Mucosa of descending colon (tissue), 3 donors: ENCODE results near the gene MT1M. TPM values are rescaled to one million over a fixed set of nuclear protein-coding genes. Genes with fewer than 3 reads are reported as not detected.
A peak's percentile ranks its signal among the peaks of the same experiment; 100 is the strongest.
"Not testable (repeated sequence)": the region's sequence is repeated elsewhere in the genome, so short reads cannot be mapped to it uniquely, and the experiment has no call there.

Experiments used
- ATAC-seq: fragments of 200-7000 bp; cut with Tn5 transposase; one replicate; pipeline ENCODE4 v1.9.1; 2020; ENCODE audit warnings: mild to moderate bottlenecking, moderate library complexity
- DNase-seq, 3 donors: peaks; one replicate each; pipeline ENCODE4 v3.0.0-alpha.2; 2020
- H3K36me3 ChIP-seq: fragments of 200-600 bp; one replicate; pipeline ENCODE4 v1.8.0; 2021; ENCODE audit warnings: low read depth, mild to moderate bottlenecking
- H3K4me1 ChIP-seq: fragments of 200-600 bp; one replicate; pipeline ENCODE4 v1.8.0; 2021; ENCODE audit warnings: low read depth, mild to moderate bottlenecking
- H3K4me3 ChIP-seq: fragments of 200-600 bp; one replicate; pipeline ENCODE4 v1.8.0; 2021; ENCODE audit warnings: mild to moderate bottlenecking
- H3K9me3 ChIP-seq: fragments of 200-600 bp; one replicate; pipeline ENCODE4 v1.8.0; 2021; ENCODE audit warnings: mild to moderate bottlenecking
- intact Hi-C, 2 donors: fragments of 100-400 bp; cut with DNase I in 1 of 2; cut with micrococcal nuclease in 1 of 2; formaldehyde crosslinking; loops; one replicate each; pipeline versions ENCODE4 v1.11.0 to v1.11.1; 2022; cut with DNase I, micrococcal nuclease
- total RNA-seq, 3 donors: library from RNA; stranded (reverse); fragmentation: NEBNext Ultra II Directional in 2 of 3; extraction: Animal tissue kit (Norgen Biotek cat#: 25700) in 2 of 3; gene quantifications; one replicate each; pipeline versions ENCODE4 v1.2.1 to v1.2.4, GENCODE V29; 2021 to 2023
- TF ChIP-seq, protein P1 (sequence below): fragments of 200-600 bp; IDR thresholded peaks from one replicate; pipeline ENCODE4 v1.8.0; 2022; ENCODE audit warnings: antibody characterized with exemption, mild to moderate bottlenecking
- donor health status: DM: no; HTN: no; CAD: no; lungs with moderate emphysema.
- donor health status: DM: no; HTN: no; CAD: no.
- donor health status: DM: no; HTN: yes; CAD: no.

Gene MT1M
- total RNA-seq, 3 donors from 2014 or later, result 9.5 to 40.0 (median 23.3) TPM

- no peak for DNase-seq
- Histone ChIP-seq H3K4me1 (peaks cover 8% of the 10 kb centered on the region), H3K9me3 (no peaks in the 10 kb centered on the region), H3K4me3 (no peak overlapping the region), H3K36me3 (no peaks in the 10 kb centered on the region)
- no peak for ATAC-seq
- intact Hi-C loops, result no loop called here
- TF ChIP-seq, protein P1, sequence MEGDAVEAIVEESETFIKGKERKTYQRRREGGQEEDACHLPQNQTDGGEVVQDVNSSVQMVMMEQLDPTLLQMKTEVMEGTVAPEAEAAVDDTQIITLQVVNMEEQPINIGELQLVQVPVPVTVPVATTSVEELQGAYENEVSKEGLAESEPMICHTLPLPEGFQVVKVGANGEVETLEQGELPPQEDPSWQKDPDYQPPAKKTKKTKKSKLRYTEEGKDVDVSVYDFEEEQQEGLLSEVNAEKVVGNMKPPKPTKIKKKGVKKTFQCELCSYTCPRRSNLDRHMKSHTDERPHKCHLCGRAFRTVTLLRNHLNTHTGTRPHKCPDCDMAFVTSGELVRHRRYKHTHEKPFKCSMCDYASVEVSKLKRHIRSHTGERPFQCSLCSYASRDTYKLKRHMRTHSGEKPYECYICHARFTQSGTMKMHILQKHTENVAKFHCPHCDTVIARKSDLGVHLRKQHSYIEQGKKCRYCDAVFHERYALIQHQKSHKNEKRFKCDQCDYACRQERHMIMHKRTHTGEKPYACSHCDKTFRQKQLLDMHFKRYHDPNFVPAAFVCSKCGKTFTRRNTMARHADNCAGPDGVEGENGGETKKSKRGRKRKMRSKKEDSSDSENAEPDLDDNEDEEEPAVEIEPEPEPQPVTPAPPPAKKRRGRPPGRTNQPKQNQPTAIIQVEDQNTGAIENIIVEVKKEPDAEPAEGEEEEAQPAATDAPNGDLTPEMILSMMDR, result no peak
These were observed 40.5 kb downstream of the MT1M start for GRCh38 chr16:56672761-56673536.

GRCh38 chr16:56673921-56674320, 41.5 kb downstream of the MT1M start:
- ATAC-seq, result peak; percentile 33
- DNase-seq, result peak in 1 of 3 donors; percentile 52
- Histone ChIP-seq H3K36me3 (no peaks in the 10 kb centered on the region), H3K9me3 (no peaks in the 10 kb centered on the region), H3K4me1 (peaks cover 5% of the 10 kb centered on the region), H3K4me3 (no peak overlapping the region)
- intact Hi-C loops, result no loop called here
- TF ChIP-seq, protein P1, result peak; percentile 17

DNA sequence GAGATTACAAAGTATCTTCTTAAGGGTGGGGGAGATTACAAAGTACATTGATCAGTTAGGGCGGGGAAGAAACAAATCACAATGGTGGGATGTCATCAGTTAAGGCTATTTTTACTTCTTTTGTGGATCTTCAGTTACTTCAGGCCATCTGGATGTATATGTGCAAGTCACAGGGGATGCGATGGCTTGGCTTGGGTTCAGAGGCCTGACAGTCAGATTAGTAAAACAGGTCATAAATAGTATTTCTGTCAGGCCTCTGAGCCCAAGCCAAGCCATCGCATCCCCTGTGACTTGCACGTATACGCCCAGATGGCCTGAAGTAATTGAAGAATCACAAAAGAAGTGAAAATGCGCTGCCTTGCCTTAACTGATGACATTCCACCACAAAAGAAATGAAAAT, 42.1 kb downstream of the MT1M start:
- DNase-seq, intact Hi-C loops, H3K36me3 ChIP-seq, H3K9me3 ChIP-seq, H3K4me3 ChIP-seq, ATAC-seq, H3K4me1 ChIP-seq: not testable (repeated sequence)

GRCh38 chr16:56675685-56676210, 43.3 kb downstream of the MT1M start:
- H3K4me3 ChIP-seq, result no peak overlapping the region
- ATAC-seq, result peak; percentile 72
- H3K9me3 ChIP-seq, result no peaks in the 10 kb centered on the region
- H3K36me3 ChIP-seq, result no peaks in the 10 kb centered on the region
- H3K4me1 ChIP-seq, result no peaks in the 10 kb centered on the region
- TF ChIP-seq, protein P1, result no peak
- intact Hi-C loops, result no loop called here
- DNase-seq, result peak; percentile 54 to 69 (median 59)

- intact Hi-C loops, result no loop called here
- TF ChIP-seq, protein P1, result no peak
- no peak for ATAC-seq
These were observed 45.0 kb downstream of the MT1M start for GRCh38 chr16:56677474-56677873.

GRCh38 chr16:56679078-56679730, 46.7 kb downstream of the MT1M start:
- intact Hi-C loops, result no loop called here
- H3K36me3 ChIP-seq, result no peaks in the 10 kb centered on the region
- no peak for ATAC-seq
- TF ChIP-seq, protein P1, result no peak
- DNase-seq, result no peak
- H3K4me3 ChIP-seq, result no peak overlapping the region
- H3K9me3 ChIP-seq, result no peaks in the 10 kb centered on the region
- peaks cover 13% of the 10 kb centered on the region for H3K4me1 ChIP-seq

More at GRCh38 chr16:56677474-56677873, 45.0 kb downstream of the MT1M start:
- no peaks in the 10 kb centered on the region for H3K36me3 ChIP-seq
- no peak for DNase-seq
- H3K4me1 ChIP-seq, result no peaks in the 10 kb centered on the region
- H3K4me3 ChIP-seq, result no peak overlapping the region
- no peaks in the 10 kb centered on the region for H3K9me3 ChIP-seq
